ENCODE results near the gene ZNF35. TPM values are rescaled to one million over a fixed set of nuclear protein-coding genes. Genes with fewer than 3 reads are reported as not detected.

Gene ZNF35
- total RNA-seq, 1 donor from 2014 or later, result 3.6 TPM

DNA sequence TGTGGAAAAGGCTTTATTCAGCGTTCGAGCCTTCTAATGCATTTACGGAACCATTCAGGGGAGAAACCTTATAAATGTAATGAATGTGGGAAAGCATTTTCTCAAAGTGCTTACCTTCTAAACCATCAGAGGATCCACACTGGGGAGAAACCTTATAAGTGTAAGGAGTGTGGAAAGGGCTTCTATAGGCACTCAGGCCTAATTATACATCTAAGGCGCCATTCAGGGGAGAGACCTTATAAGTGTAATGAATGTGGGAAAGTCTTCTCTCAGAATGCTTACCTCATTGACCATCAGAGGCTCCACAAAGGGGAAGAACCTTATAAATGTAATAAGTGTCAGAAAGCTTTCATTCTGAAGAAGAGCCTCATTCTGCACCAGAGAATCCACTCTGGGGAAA lies 6.2 kb upstream of the ZNF35 start:
- DNase-seq (ENCODE audit: low read depth), result no peak
- TF ChIP-seq, protein P1, sequence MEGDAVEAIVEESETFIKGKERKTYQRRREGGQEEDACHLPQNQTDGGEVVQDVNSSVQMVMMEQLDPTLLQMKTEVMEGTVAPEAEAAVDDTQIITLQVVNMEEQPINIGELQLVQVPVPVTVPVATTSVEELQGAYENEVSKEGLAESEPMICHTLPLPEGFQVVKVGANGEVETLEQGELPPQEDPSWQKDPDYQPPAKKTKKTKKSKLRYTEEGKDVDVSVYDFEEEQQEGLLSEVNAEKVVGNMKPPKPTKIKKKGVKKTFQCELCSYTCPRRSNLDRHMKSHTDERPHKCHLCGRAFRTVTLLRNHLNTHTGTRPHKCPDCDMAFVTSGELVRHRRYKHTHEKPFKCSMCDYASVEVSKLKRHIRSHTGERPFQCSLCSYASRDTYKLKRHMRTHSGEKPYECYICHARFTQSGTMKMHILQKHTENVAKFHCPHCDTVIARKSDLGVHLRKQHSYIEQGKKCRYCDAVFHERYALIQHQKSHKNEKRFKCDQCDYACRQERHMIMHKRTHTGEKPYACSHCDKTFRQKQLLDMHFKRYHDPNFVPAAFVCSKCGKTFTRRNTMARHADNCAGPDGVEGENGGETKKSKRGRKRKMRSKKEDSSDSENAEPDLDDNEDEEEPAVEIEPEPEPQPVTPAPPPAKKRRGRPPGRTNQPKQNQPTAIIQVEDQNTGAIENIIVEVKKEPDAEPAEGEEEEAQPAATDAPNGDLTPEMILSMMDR (conservative IDR thresholded peaks at IDR 0.05; ENCODE audit: low read depth, low read length), result no peak
- no peak overlapping the region for H3K4me3 ChIP-seq (ENCODE audit: low read depth, low read length)

DNA sequence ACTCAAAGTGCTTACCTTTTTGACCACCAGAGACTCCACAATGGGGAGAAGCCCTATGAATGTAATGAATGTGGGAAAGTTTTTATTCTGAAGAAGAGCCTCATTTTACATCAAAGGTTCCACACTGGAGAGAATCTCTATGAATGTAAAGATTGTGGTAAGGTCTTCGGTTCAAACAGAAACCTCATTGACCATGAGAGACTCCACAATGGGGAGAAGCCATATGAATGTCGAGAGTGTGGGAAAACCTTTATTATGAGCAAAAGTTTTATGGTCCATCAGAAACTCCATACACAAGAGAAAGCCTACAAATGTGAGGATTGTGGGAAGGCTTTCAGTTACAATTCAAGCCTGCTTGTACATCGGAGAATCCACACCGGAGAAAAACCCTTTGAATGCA lies 5.5 kb upstream of the ZNF35 start:
- no peak for DNase-seq (ENCODE audit: low read depth)
- H3K4me3 ChIP-seq (ENCODE audit: low read depth, low read length), result no peak overlapping the region
- TF ChIP-seq, protein P1 (conservative IDR thresholded peaks at IDR 0.05; ENCODE audit: low read depth, low read length), result no peak

DNA sequence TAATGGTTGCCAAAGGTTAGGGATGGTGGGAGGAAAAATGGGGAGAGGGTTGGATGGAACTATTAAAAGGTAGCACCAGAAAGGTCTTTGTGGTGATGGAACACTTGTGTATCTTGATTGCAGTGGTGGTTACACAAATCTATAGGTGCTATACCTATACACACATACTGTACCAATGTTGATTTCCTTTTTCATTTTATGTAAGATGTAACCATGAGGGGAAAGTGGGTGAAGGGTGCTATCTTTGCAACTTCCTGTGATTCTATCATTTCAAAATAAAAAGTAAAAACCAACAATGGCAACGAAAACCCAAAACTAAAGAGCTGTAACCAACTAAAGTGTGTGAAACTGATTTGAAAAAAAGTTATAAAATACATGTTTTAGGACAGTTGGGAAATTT lies 761 bp upstream of the ZNF35 start:
- DNase-seq (ENCODE audit: low read depth), result no peak
- TF ChIP-seq, protein P1 (conservative IDR thresholded peaks at IDR 0.05; ENCODE audit: low read depth, low read length), result no peak
- H3K4me3 ChIP-seq (ENCODE audit: low read depth, low read length), result no peak overlapping the region

DNA sequence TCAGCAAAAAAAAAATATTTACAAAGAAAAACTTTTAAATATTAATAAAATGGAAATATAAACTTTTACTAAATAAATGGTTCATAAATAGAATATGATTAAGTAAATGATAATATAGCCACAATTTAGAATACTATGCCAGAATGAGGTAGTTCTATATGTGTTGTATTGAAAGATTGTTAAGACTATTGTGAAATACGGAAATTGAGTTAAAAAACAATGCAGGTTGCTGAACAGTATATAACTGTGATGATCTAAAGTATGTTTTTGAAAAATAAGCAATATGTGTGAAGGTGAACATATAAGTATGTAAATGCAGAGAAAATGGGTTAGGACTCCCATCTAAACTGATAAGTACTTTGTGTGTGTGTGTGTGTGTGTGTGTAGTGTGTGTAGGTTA lies 1.2 kb downstream of the ZNF35 start:
- no peak for DNase-seq (ENCODE audit: low read depth)
- H3K4me3 ChIP-seq (ENCODE audit: low read depth, low read length), result peak overlapping the region; percentile 78

DNA sequence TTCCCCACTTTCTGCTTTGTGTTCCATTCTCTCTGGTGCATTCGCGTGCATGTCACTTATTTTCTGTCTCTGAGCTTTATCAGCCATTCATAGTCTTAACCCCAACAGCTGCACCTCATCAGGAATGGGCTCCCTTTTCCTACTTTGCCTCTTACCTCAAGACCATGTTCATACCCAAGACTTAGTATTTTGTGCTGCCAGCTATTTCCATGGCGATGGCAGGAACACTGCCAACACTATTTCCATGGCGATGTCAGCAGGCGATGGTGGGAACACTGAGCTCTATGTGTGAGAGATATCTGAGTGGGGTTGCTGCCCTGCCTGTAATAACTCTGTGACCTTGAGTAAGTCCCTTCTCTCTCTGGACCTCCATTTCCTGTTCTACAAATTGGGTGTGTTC lies 5.5 kb downstream of the ZNF35 start:
- TF ChIP-seq, protein P1 (conservative IDR thresholded peaks at IDR 0.05; ENCODE audit: low read depth, low read length), result no peak
- H3K4me3 ChIP-seq (ENCODE audit: low read depth, low read length), result no peak overlapping the region
- no peak for DNase-seq (ENCODE audit: low read depth)

More for the DNA sequence above, 1.2 kb downstream of the ZNF35 start:
- TF ChIP-seq, protein P1 (conservative IDR thresholded peaks at IDR 0.05; ENCODE audit: low read depth, low read length), result no peak

DNA sequence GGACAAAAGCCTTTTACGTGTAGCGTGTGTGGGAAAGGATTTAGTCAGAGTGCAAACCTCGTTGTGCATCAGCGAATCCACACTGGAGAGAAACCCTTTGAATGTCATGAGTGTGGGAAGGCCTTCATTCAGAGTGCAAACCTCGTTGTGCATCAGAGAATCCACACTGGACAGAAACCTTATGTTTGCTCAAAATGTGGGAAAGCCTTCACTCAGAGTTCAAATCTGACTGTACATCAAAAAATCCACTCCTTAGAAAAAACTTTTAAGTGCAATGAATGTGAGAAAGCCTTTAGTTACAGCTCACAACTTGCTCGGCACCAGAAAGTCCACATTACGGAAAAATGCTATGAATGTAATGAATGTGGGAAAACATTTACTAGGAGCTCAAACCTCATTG lies 10.5 kb downstream of the ZNF35 start:
- no peak for DNase-seq (ENCODE audit: low read depth)
- TF ChIP-seq, protein P1 (conservative IDR thresholded peaks at IDR 0.05; ENCODE audit: low read depth, low read length), result no peak
- no peak overlapping the region for H3K4me3 ChIP-seq (ENCODE audit: low read depth, low read length)

DNA sequence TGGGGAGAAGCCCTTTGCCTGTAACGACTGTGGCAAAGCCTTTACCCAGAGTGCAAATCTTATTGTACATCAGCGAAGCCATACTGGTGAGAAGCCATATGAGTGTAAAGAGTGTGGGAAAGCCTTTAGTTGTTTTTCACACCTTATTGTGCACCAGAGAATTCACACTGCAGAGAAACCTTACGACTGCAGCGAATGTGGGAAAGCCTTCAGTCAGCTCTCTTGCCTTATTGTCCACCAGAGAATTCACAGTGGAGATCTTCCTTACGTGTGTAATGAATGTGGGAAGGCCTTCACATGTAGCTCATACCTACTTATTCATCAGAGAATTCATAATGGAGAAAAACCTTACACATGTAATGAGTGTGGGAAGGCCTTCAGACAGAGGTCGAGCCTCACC lies 10.9 kb downstream of the ZNF35 start:
- TF ChIP-seq, protein P1 (conservative IDR thresholded peaks at IDR 0.05; ENCODE audit: low read depth, low read length), result no peak
- DNase-seq (ENCODE audit: low read depth), result no peak
- H3K4me3 ChIP-seq (ENCODE audit: low read depth, low read length), result no peak overlapping the region
